ENCODE results near the gene COG4.
"Not testable (repeated sequence)": the region's sequence is repeated elsewhere in the genome, so short reads cannot be mapped to it uniquely, and the experiment has no call there.

The COG4 gene

DNA sequence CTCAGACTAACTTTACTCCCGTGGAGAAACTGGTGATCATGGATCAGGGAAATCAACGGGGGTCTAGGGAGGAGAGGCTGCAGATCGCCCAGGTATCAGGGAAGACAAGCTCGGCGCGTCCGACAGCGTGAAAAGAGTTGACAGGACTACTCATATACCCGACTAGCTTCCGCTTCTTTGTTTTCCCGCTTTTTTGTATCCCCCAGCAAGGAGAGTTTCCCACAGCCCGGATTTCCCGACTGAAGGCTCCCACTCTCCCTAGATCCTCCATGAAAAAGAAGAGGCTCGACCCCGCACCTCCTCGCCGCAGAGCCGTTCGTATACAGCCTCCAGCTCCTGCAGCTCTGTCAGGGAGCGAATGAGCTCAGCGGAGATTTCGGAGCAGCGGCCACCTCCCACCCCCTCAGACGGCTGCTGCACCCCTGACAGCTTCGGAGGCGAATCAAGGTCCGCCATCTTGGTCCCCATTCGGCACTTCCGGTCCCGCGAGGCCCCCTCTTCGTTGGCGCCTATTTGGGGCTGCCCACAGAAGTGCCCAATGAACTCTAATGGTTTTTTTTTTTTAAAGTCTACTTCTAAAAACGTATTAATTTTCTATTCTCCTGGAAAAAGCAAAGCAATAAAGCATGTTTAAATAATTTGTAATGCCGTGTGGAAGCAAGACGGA, at the start of gene COG4:
Gene COG4 (minus strand): TSS at position 479 of the 667 bp plus-strand sequence. CDS start 11 bp downstream, at position 468.
- DNase-seq = peak; percentile 84

- no peak for DNase-seq
These were observed 49.5 kb upstream of the COG4 start for GRCh38 chr16:70572926-70573270.

DNA sequence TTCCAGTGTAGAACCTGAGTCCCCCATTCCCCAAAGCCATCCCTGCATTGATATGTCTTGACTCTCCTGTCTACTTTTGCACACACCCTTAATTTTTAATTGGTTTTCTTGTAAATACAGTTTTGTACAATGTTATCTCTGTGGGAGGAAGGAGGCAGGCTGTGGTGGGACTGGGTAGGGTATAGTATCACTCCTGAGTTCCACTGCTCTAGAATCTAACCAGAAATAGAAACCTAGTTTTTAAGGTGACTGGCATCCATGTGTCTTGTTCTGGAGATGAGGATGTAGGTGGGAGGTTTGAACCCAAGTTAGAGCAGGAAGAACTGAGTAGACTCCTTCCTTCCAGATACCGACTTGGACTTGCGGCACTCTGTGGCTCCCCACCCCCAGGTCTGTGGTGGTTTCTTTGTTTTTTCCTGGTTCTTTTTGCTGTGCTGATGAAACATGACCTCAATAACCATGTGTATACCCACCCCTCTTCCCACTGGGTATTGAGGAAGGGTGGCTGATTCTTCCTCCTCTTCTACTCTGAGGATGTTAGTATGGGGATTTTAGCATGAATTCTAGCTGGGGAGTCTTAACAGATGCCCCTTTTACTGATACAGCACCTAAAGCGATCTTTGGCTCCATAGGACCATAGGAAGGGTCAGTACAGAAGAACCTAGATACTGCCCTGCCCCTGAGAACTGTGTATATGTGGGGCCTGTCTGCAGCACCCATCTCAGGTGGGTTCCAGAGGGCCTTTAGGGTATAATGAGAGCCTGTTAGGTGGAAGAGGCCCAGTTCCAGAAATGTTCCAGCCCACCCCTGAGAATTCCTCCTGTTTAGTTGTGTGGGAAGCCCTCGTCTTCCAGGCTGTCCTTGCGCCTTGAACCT, 48.9 kb upstream of the COG4 start:
- DNase-seq = peak; percentile 20

GRCh38 chr16:70571623-70572022, 48.3 kb upstream of the COG4 start:
- DNase-seq = no peak

DNA sequence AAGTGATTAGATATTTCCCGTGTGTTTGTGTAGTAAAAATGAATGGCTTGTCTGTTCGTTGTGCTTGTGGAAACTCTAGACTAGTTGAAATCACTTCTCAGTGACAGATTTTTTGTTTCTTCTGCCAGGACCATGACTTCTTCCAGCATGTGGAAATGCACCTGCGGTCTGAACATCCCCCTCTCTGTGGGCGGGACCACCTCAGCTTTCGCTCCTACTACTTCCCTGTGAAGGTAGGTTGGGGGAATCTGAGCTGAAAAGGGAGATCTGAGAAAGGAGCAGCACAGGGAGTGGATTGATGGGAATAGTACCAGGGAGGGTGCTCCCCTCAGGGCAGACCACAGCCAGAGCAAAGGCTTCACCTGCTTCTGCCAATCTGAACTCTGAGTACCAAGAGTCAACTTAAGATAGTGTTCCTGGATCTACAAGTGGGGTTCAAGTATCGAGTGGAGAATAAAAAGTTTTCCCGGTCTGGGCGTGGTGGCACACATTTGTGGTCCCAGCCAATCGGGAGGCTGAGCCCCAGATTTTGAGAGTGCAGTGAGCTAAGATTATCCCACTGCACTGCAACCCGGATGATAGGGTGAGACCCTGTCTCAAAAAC, 47.7 kb upstream of the COG4 start:
- DNase-seq = no peak

GRCh38 chr16:70569752-70570151, 46.4 kb upstream of the COG4 start:
- DNase-seq = no peak

DNA sequence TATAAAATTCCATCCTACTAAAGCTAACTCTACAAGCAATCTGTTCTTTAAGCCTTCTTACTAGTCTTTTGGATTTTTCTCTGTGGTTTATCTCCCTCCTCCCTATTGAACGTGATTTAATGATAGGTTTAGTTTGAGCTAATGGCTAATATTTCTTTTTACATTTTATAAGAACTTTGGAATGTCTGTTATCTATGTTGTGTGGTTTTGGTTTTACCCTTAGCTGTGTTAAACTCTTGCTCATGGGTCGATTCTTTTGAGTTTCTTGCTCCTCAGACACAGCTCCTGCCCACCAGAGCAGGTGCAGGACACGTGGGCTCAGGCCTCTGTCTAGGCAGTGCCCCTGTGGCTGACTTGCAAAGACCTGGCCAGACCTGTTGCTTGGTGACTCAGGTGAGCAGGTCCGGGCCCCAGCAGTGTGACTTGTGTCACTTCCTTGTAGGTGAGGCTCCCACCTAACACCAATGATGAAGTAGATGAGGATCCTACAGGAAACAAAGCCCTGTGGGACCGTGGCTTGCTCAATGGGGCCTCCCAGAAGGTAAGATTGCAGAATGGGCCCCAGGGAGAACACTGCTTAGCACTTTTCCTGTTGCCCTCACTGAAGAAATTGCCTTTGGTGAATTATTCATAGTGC, 45.4 kb upstream of the COG4 start:
- no peak for DNase-seq

- DNase-seq = no peak
These were observed 41.7 kb upstream of the COG4 start for GRCh38 chr16:70565053-70565452.

DNA sequence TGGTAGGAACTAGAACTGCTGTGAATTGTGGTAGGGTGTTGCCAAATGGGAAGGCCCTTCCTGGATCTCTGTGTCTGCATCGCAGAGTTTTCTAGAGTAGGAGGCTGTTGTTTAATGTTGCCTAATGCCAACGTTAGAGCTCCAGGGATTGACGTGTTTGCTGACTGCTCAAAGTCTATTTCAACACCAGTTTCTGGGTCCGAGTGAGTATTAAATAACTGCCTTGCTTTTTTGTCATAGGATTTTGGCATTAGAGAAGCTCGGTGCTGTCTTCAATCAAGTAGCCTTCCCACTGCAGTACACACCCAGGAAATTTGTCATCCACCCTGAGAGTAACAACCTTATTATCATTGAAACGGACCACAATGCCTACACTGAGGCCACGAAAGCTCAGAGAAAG, 40.3 kb upstream of the COG4 start:
- DNase-seq = no peak

GRCh38 chr16:70561623-70562022, 38.3 kb upstream of the COG4 start:
- DNase-seq = no peak

DNA sequence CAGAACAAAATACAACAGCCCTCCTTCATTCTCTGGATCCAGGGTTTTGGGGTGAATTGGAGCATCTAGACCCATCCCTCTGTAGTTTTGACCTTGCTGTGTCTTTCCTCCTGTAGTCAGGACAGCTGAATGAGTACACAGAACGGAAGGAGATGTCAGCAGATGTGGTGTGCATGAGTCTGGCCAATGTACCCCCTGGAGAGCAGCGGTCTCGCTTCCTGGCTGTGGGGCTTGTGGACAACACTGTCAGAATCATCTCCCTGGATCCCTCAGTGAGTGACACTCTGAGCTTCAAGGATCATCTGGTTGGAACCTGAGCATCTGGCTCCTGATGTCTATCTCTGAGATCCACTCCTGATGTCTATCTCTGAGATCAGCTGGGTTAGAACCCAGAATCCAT, 32.7 kb upstream of the COG4 start:
- no peak for DNase-seq

- peak; percentile 91 for DNase-seq
These were observed 30.3 kb upstream of the COG4 start for GRCh38 chr16:70553645-70554044.

- no peak for DNase-seq
These were observed 29.3 kb upstream of the COG4 start for GRCh38 chr16:70552675-70553074.

DNA sequence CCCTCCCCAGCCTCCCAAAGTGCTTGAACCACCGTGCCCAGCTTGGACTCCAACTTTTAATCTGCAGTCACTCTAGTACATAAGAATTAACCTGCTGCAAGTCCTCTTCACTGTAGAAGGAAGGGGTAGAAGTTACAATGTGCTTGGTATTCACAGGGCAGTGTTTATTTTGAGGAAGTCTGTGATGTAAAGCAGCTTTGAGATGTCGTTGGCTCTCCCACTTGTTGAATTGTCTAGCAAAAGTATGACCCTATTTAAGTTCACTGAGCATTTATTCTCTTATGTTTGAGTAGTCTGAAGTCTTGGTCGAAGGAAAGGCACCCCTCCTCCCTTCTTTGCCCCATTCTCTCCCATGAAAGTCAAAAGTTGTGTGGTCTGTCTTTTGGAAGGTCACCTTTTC, 28.4 kb upstream of the COG4 start:
- DNase-seq = no peak

- no peak for DNase-seq
These were observed 26.7 kb upstream of the COG4 start for GRCh38 chr16:70550082-70550481.

DNA sequence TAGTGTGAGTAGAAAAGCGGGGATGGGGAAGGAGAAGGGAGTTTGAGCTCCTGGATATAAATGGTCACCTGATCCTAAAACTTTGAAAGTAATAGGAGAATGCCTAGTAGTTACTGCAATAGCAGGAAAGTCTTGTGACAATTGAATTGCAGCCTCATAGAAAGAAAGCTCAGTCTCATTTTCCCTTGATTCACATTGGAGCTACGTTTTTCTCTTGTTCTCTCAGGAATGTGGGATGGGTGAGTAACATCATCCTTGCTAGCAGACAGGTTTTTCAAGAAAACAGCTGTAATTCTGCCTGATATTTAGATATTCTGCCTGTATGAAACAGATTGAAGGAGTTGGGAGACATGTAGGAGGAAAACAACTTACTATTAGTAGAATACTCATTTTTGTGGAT, 25.6 kb upstream of the COG4 start:
- DNase-seq = no peak

GRCh38 chr16:70544548-70544947, 21.2 kb upstream of the COG4 start:
- no peak for DNase-seq

- no peak for DNase-seq
These were observed 17.6 kb upstream of the COG4 start for GRCh38 chr16:70540994-70541393.

GRCh38 chr16:70534971-70535370, 11.6 kb upstream of the COG4 start:
- DNase-seq = no peak

DNA sequence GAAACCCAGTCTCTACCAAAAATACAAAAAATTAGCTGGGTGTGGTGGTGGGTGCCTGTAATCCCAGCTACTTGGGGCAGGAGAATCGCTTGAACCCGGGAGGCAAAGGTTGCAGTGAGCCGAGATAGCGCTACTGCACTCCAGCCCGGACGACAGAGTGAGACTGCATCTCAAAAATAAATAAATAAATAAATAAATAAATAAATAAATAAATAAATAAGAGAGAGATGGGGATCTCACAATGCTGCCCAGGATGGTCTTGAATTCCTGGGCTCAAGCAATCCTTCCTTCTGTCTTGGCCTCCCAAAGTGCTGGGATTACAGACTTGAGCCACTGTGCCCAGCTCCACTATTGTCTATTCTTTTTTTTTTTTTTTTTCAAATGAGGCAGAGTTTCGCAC, 6.6 kb upstream of the COG4 start:
- not testable (repeated sequence) for DNase-seq

DNA sequence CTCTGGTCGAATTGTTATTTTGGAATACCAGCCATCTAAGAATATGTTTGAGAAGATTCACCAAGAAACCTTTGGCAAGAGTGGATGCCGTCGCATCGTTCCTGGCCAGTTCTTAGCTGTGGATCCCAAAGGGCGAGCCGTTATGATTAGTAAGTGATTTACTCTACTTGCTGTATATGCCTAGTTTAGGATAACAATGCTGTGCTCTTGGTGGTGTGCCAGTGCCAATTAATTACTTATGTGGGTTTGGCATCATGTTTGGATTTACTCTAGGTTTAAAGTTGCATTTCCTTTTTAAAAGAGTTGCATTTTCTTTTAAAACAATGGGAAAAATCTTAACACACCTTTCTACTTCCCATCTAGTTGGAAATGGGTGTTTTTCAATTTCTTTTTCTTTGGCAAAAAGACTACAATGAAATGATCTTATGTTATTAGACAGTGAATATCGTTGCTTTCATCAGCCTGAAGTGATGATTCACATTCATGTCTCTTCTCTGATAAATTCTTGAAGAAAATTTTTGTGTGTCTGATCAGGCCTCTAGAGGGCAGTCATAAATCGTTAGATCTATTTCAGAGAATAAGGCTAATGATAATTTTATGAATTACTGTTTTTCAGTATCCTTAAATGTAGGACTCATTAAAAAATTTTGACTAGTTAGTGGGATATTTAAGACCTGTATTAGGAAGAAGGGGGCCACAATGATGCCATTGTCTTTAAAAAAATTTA, 5.9 kb upstream of the COG4 start:
- peak; percentile 70 for DNase-seq

DNA sequence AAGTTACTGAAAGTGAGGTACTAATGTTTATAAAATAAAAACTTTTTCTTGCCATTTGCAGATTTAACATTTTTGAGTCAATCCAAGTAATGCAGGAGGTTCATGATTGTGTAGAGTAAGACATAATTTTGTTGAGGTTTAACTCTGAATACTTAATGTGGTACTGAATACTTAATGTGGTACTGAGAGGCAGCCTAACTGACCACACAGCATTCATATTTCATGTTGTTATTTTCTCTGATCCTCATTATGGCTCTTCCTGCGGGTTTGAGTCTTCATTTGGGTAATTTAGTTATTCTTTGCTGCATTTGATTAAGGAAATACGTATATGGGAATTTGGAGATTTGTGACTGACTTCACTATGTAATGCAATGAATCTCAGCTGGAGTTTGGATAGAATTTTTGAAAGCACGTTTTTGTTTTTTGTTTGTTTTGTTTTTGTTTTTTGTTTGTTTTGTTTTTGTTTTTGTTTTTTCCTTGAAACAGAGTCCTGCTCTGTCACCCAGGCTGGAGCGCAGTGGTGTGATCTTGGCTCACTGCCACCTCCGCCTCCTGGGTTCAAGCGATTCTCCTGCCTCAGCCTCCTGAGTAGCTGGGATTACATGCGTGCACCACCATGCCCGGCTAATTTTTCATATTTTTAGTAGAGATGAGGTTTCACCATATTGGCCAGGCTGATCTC, 4.1 kb upstream of the COG4 start:
- no peak for DNase-seq

Data from fibroblast of skin of right quadriceps (primary cell).